Mucosa of stomach (tissue), 1 donor: ENCODE data around the gene ERGIC1.
A peak's percentile ranks its signal among the peaks of the same experiment; 100 is the strongest.
"Not testable (repeated sequence)": the region's sequence is repeated elsewhere in the genome, so short reads cannot be mapped to it uniquely, and the experiment has no call there.

ENCODE experiments used
- H3K27me3 ChIP-seq: one replicate; pipeline ENCODE4 v1.7.0; 2013; ENCODE audit warnings: mild to moderate bottlenecking, low read length; ENCODE audit not compliant: control insufficient read depth, insufficient read depth
- H3K36me3 ChIP-seq: one replicate; pipeline ENCODE4 v1.7.0; 2013; ENCODE audit warnings: low read length; ENCODE audit not compliant: control insufficient read depth, insufficient read depth
- H3K4me1 ChIP-seq: one replicate; pipeline ENCODE4 v1.7.0; 2013; ENCODE audit warnings: mild to moderate bottlenecking, low read length; ENCODE audit not compliant: control insufficient read depth, insufficient read depth
- H3K4me3 ChIP-seq: one replicate; pipeline ENCODE4 v1.7.0; 2013; ENCODE audit warnings: low read length
- H3K9ac ChIP-seq: one replicate; pipeline ENCODE4 v1.7.0; 2013; ENCODE audit warnings: mild to moderate bottlenecking, low read length, moderate library complexity
- H3K9me3 ChIP-seq: one replicate; pipeline ENCODE4 v1.7.0; 2013; ENCODE audit warnings: mild to moderate bottlenecking, low read length, moderate library complexity; ENCODE audit not compliant: control insufficient read depth
- donor health status: Pancreatic carcinoma.

The ERGIC1 gene

GRCh38 chr5:172846249-172846648 is 12.2 kb downstream of the ERGIC1 start:
- Histone ChIP-seq H3K4me1 (peaks cover 56% of the 10 kb centered on the region), H3K9me3 (no peaks in the 10 kb centered on the region), H3K27me3 (no peaks in the 10 kb centered on the region), H3K4me3 (no peak overlapping the region), H3K9ac (no peak overlapping the region), H3K36me3 (no peaks in the 10 kb centered on the region)

GRCh38 chr5:172846677-172847076 is 12.6 kb downstream of the ERGIC1 start:
- peaks cover 56% of the 10 kb centered on the region for H3K4me1 ChIP-seq
- H3K4me3 ChIP-seq: no peak overlapping the region
- H3K27me3 ChIP-seq: no peaks in the 10 kb centered on the region
- no peaks in the 10 kb centered on the region for H3K9me3 ChIP-seq
- no peaks in the 10 kb centered on the region for H3K36me3 ChIP-seq
- H3K9ac ChIP-seq: no peak overlapping the region

DNA sequence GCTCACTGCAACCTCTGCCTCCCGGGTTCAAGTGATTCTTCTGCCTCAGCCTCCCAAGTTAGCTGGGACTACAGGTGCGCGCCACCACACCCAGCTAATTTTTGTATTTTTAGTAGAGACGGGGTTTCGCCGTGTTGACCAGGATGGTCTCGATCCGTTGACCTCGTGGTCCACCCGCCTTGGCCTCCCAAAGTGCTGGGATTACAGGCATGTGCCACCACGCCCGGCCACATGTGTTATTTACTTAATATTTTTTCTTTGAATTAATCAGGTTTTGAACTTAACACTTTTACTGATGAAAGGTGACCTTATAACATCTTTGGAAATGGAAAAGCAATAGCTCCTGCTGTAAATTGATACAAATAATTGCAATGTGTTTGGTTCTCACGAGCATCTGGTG is 13.5 kb downstream of the ERGIC1 start:
- H3K9ac ChIP-seq, H3K4me3 ChIP-seq, H3K9me3 ChIP-seq, H3K36me3 ChIP-seq, H3K27me3 ChIP-seq: not testable (repeated sequence)
- H3K4me1 ChIP-seq: peaks cover 65% of the 10 kb centered on the region

DNA sequence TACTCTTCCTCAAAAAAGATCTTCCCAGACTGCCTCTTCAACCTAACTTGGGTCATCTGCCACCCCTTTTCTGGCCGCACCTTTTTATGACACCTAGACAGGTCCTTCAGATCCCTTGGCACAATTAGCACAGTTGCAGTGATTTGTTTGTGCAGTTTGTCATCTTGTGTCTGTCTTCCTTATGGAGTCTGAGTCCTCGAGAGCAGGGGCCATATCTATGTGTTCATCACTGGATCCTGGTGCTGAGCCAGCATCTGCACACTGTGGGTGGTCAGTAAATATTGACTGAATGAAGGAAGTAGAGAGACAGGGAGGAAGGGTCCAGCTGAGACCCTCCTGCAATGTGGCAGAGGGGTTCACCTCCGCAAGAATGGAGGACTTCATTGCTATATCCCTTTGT is 14.4 kb downstream of the ERGIC1 start:
- H3K4me1 ChIP-seq: peaks cover 73% of the 10 kb centered on the region
- no peaks in the 10 kb centered on the region for H3K36me3 ChIP-seq
- no peak overlapping the region for H3K4me3 ChIP-seq
- H3K9ac ChIP-seq: no peak overlapping the region
- no peaks in the 10 kb centered on the region for H3K9me3 ChIP-seq
- no peaks in the 10 kb centered on the region for H3K27me3 ChIP-seq

DNA sequence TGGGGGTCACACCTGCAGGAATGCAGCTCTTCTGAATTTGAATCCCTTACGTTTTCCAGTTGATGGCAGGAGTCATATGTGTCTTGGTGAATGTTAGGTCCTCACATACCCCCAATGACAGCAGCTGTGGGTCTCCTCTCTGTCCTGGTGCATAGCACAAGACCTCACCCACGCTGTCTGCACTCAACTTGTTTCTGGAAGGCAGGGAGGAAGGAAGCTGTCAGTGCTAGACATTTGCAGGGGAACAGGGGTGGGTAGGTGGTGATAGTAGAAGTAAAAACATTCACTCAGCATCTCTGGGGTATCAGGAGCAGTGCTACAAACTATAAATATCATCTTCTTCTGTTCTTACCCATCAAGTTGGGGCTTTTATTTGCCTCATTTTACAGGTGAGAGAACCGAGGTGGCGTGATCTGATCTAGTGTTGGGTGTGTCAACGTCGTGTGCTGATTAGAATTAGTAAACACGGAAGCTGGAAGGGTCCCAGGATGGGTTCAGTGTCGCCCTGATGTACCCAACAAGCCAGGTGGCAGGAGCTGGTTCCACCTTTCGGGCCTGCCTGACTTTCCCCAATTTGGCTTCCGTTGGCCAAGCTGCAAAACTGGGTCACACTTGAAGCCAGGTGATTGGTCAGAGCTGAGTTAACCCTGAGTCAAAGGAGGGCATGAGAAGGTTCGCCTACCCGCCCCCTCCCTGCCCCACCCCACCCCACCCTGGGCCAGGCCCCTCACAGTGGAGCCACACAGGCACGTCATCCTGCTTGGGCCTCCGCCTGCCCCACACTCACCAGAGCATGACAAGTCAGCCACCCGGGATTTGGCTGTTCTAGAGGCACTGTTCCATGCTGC is 15.8 kb downstream of the ERGIC1 start:
- H3K4me1 ChIP-seq: peaks cover 82% of the 10 kb centered on the region
- no peaks in the 10 kb centered on the region for H3K9me3 ChIP-seq
- H3K4me3 ChIP-seq: peak overlapping the region; percentile 0
- H3K27me3 ChIP-seq: no peaks in the 10 kb centered on the region
- peak overlapping the region; percentile 67 for H3K9ac ChIP-seq
- no peaks in the 10 kb centered on the region for H3K36me3 ChIP-seq

DNA sequence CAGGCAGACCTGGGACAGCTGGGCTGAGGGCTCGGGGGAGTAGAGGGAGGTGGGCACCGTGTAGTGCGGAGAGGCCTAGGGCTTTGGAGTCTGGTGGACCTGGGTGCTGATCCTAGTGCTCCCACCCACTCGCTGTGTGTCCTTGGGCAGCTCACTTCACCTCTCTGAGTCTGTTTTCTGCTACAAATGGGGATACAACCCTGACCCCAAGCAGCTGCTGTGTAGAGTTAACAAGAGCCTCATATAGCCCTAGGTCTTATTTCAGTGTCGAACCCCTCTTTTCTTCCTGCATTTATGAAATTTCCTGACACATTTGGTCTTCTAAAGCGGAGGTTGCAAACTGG is 16.4 kb downstream of the ERGIC1 start:
- no peaks in the 10 kb centered on the region for H3K9me3 ChIP-seq
- H3K36me3 ChIP-seq: no peaks in the 10 kb centered on the region
- peak overlapping the region; percentile 67 for H3K9ac ChIP-seq
- no peak overlapping the region for H3K4me3 ChIP-seq
- peaks cover 88% of the 10 kb centered on the region for H3K4me1 ChIP-seq
- H3K27me3 ChIP-seq: no peaks in the 10 kb centered on the region

DNA sequence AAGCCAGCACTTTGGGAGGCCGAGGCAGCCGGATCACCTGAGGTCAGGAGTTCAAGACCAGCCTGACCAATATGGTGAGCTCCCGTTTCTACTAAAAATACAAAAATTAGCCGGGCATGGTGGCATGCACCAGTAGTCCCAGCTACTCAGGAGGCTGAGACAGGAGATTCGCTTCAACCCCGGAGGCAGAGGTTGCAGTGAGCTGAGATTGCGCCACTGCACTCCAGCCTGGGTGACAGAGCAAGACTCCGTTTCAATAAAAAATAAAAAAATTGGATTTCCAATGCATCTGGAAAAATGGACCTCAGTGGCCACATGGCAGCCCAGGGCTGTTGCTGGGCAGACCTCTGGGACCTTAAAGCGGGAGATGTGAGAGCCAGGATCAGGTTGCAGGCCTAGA is 17.2 kb downstream of the ERGIC1 start:
- H3K27me3 ChIP-seq, H3K36me3 ChIP-seq, H3K9ac ChIP-seq, H3K9me3 ChIP-seq, H3K4me3 ChIP-seq: not testable (repeated sequence)
- H3K4me1 ChIP-seq: peaks cover 90% of the 10 kb centered on the region

DNA sequence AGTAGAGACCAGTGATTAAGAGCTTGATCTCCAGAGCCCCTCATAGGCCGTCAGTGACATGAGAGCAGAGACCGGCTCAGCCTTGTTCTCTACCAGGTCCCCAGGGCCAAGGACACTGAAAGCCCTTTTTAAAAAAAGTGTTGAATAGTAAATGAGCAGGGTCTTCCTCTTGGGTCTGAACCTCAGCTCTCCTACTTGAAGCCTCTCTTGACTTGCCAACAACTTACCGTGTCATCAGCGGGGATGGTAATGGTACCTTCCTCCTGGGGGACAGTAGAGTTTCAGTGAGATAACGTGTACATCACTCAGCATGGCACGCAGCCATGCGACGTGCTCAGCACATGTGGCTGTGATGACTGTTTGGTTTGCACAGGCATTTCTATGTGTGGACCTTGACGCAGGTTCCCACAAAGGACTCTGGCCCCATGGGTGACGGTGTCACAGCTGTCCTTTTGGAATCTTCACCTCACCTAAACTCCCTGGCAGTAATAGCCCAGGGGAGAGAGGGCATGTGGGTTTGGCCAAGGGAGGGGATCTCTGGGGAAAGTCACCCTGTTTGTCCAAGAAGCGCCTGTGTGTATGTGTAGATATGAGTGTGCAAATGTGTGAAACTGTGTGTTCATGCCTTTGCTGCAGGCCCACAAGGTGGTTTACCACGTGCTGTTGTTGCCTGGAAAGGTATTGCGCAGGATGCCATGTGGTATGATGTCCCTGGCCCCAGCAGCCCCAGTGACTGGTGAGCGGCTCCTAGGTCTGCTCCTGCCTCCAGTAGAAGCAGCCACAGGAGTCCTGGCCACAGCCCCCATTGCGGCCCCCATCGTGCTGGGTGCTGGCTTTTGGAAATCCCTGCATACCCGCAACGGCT is 18.7 kb downstream of the ERGIC1 start:
- H3K9ac ChIP-seq: peak overlapping the region; percentile 51
- no peak overlapping the region for H3K4me3 ChIP-seq
- peaks cover 94% of the 10 kb centered on the region for H3K4me1 ChIP-seq
- no peaks in the 10 kb centered on the region for H3K36me3 ChIP-seq
- H3K9me3 ChIP-seq: no peaks in the 10 kb centered on the region
- H3K27me3 ChIP-seq: no peaks in the 10 kb centered on the region

DNA sequence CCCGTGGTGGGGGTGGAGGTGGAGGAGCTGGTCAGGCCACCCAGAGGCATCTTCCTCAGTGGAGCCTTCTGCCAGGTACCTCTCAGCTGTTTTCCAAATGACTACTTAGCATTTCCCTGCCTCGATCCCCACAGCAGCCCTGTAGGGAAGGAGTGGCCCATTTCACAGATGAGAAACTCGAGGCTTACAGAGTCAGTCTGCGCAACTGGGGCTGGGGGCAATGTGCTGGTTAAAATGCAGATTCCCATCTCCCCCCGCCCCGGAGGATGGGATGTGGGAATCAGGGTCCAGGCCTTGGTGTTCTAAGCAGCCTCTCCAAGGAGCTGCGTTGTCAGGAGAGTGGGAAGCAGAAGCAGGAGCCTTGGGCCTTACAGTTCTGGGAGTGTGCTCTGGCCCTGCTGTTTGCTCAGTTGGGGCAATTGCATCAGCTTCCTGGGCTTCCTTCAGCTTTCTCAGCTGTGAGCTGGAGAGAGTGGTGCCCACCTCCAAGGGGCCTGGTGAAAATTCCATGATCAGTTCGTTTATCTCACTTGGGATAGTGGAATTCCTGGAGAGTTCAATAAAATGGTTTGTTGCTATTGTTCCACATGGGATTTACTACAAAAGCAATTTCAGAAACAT is 19.4 kb downstream of the ERGIC1 start:
- no peak overlapping the region for H3K4me3 ChIP-seq
- H3K4me1 ChIP-seq: peaks cover 94% of the 10 kb centered on the region
- H3K9ac ChIP-seq: peak overlapping the region; percentile 30
- H3K9me3 ChIP-seq: no peaks in the 10 kb centered on the region
- no peaks in the 10 kb centered on the region for H3K27me3 ChIP-seq
- no peaks in the 10 kb centered on the region for H3K36me3 ChIP-seq

DNA sequence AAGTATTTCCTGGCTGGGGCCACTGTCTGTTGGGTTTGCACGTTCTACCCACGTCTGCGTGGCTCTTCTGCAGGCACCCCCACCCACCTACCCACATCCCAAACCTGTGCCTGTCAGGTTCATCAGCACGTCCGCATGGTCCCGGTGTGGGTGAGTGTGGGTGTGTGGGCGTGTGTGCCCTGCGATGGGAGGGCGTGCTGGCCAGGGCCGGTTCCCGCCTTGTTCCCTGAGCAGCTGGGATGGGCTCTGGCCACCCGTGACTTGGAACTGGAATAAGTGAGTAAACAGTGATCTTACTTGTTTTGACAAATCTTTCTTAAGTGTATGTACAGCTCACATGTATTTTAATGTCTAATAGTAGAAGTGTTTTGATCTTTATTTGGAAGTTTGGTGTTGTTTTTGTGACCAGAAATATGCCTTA is 20.4 kb downstream of the ERGIC1 start:
- peaks cover 94% of the 10 kb centered on the region for H3K4me1 ChIP-seq
- H3K9ac ChIP-seq: peak overlapping the region; percentile 52
- H3K27me3 ChIP-seq: no peaks in the 10 kb centered on the region
- no peaks in the 10 kb centered on the region for H3K9me3 ChIP-seq
- no peaks in the 10 kb centered on the region for H3K36me3 ChIP-seq
- H3K4me3 ChIP-seq: no peak overlapping the region

GRCh38 chr5:172854971-172855370 is 20.9 kb downstream of the ERGIC1 start:
- peak overlapping the region; percentile 15 for H3K4me3 ChIP-seq
- no peaks in the 10 kb centered on the region for H3K27me3 ChIP-seq
- peak overlapping the region; percentile 52 for H3K9ac ChIP-seq
- no peaks in the 10 kb centered on the region for H3K36me3 ChIP-seq
- no peaks in the 10 kb centered on the region for H3K9me3 ChIP-seq
- peaks cover 94% of the 10 kb centered on the region for H3K4me1 ChIP-seq
